ENCODE results near the gene MARCHF9.
"Not testable (repeated sequence)": the region's sequence is repeated elsewhere in the genome, so short reads cannot be mapped to it uniquely, and the experiment has no call there.

The MARCHF9 gene, protein sequence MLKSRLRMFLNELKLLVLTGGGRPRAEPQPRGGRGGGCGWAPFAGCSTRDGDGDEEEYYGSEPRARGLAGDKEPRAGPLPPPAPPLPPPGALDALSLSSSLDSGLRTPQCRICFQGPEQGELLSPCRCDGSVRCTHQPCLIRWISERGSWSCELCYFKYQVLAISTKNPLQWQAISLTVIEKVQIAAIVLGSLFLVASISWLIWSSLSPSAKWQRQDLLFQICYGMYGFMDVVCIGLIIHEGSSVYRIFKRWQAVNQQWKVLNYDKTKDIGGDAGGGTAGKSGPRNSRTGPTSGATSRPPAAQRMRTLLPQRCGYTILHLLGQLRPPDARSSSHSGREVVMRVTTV

DNA sequence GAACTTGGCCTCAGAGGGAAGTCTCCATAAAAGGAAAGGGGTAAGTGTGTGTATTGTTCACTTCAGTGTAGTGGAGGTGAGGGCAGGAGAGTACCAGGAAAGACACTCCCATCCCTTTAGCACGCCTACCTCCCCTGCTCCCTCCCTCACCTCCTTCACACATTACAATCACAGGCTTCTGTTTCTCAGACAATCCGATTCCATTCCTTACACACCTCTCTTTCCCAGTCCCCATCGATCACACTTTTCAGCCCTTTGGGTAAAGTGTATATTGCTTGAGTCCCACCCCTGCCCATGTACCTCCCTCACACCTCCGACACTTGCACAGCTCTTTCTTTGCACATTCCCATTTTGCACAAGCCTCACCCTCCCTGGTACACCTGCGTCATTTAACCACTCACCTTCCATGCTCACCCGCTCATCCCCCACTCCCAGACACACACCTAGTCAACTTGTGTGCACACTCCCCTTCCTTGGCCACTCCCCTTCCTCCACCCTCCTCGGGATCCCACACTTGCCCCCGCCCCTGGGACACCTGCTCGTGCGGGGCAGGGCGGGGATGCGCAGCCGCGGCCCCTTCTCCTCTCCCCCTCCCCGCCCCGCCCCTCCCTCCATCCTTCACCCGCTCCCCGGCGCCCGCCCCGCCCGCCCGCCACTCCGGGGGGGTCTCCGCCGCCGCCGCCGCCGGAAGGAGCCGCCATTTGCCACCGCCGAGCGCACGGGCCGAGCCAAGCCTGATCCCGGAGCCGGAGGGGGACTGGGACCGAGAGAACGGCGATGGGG lies at the start of gene MARCHF9:
Gene MARCHF9 (plus strand): TSS at position 693 of the 783 bp plus-strand sequence. CDS start 426 bp downstream, outside the sequence.
- peak; percentile 77 for DNase-seq

DNA sequence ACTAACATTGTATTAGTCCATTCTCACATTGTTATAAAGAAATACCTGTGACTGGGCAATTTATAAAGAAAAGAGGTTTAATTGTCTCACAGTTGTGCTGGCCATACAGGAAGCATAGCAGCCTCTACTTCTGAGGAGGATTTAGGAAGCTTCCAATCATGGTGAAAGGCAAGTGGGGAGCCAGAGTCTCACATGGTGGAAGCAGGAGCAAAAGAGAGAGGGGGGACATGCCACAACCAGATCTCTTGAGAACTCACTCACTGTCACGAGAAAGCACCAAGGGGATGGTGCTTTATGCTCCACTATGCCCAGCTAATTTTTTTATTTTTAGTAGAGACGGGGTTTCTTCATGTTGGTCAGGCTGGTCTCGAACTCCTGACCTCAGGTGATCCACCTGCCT lies 47.7 kb upstream of the MARCHF9 start:
- DNase-seq: no peak

GRCh38 chr12:57708296-57708695 lies 46.6 kb upstream of the MARCHF9 start:
- DNase-seq: no peak

GRCh38 chr12:57712701-57713100 lies 42.2 kb upstream of the MARCHF9 start:
- DNase-seq: no peak

DNA sequence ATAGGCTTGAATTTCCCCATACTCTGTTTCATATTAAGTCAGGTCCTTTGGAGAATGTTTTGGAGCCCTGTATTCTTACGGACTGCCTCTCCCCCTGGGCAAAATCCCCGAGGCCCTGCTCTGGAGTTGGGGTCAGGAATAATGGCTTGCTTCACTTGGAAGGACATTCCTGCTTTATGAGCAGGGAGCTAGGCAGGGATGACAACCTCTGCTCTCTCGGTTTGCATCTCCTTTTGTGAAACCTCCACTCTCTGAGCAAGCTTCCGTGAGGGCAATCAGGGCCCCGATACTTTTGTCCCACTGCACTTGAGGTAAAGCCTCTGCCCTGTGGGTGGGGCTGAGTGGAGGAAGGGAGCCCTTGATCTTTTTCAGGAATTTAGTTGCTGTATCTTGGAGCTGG lies 41.7 kb upstream of the MARCHF9 start:
- no peak for DNase-seq

GRCh38 chr12:57715036-57715748 lies 39.7 kb upstream of the MARCHF9 start:
- not testable (repeated sequence) for DNase-seq

DNA sequence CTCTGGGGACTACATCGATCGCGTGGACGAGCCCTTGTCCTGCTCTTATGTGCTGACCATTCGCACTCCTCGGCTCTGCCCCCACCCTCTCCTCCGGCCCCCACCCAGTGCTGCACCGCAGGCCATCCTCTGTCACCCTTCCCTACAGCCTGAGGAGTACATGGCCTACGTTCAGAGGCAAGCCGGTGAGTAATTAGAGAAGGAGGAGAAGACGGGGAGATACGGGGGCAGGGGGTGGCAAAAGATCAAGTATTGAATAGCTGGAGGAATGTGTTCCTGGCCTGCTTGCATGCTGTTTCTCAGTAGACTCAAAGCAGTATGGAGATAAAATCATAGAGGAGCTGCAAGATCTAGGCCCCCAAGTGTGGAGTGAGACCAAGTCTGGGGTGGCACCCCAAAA lies 39.1 kb upstream of the MARCHF9 start:
- no peak for DNase-seq

GRCh38 chr12:57716305-57716704 lies 38.6 kb upstream of the MARCHF9 start:
- DNase-seq: no peak

DNA sequence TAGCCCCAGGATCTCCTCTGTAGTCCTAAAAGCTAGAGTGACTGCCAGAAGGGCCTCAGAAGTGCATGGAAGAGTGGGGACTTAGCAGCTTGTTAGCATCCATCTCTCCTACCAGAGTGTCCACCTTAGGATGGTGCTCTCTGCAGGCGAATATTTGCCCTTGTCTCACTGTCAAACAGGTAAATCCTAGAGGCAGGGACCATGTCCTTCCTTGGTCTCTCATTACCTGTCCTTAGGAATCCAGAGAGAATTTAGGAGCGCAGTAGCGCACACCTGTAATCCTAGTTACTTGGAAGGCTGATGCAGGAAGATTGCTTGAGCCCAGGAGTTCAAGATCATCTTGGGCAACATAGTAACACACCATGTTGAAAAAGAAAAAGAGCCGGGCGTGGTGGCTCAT lies 37.8 kb upstream of the MARCHF9 start:
- no peak for DNase-seq

DNA sequence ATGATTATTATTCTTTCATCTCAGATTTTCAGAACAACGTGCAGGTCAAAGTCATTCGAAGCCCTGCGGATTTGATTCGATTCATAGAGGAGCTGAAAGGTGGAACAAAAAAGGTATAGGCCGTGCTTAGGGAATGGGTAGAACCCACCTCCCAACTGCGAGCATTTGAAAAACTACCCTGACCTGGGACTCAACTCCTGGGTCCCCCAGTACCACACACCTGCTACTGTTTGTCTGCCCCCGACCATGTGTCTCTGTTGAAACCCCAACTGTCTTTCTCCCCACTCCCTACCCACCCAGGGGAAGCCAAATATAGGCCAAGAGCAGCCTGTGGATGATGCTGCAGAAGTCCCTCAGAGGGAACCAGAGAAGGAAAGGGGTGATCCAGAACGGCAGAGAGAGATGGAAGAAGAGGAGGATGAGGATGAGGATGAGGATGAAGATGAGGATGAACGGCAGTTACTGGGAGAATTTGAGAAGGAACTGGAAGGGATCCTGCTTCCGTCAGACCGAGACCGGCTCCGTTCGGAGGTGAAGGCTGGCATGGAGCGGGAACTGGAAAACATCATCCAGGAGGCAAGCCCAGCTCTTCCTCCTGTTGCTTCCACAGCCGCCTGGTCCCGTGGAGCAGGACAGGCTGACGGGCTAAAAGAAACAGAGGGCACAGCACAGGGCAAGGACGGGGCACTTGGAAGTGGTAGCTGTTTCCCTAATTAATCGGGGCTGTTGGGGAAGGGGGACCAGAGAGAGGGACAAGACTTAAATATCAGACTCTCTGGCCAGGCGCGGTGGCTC lies 36.9 kb upstream of the MARCHF9 start:
- no peak for DNase-seq

- no peak for DNase-seq
Measured at GRCh38 chr12:57718641-57719528, 36.0 kb upstream of the MARCHF9 start.

DNA sequence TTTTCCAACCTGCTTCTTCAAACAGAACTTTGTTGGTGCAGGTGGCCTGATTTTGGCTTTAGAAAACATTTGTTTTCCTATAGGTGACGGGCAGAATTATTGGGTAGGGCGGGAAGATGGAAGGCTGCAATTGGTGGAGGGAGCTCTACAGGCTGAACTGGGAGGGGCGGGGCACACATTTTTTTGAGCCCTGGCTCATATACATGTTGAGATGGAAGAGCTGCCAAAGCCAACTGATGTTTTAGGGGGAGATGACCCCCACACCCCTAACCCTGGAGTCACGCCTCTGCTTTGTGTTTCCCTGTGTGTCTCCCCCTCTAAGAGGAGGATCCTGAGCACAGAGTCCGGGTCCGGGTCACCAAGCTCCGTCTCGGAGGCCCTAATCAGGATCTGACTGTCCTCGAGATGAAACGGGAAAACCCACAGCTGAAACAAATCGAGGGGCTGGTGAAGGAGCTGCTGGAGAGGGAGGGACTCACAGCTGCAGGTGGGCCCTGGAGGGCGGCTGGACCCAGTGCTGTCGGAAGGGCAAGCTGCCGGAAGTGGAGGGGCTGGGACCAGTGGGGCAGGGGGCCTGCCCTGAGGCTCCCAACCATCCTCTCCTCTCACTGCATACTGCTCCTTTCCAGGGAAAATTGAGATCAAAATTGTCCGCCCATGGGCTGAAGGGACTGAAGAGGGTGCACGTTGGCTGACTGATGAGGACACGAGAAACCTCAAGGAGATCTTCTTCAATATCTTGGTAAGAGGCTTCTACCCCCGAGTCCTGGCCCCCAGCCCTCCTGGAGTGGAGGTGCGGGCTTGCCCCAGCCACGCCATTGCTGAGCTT lies 34.9 kb upstream of the MARCHF9 start:
- DNase-seq: no peak

DNA sequence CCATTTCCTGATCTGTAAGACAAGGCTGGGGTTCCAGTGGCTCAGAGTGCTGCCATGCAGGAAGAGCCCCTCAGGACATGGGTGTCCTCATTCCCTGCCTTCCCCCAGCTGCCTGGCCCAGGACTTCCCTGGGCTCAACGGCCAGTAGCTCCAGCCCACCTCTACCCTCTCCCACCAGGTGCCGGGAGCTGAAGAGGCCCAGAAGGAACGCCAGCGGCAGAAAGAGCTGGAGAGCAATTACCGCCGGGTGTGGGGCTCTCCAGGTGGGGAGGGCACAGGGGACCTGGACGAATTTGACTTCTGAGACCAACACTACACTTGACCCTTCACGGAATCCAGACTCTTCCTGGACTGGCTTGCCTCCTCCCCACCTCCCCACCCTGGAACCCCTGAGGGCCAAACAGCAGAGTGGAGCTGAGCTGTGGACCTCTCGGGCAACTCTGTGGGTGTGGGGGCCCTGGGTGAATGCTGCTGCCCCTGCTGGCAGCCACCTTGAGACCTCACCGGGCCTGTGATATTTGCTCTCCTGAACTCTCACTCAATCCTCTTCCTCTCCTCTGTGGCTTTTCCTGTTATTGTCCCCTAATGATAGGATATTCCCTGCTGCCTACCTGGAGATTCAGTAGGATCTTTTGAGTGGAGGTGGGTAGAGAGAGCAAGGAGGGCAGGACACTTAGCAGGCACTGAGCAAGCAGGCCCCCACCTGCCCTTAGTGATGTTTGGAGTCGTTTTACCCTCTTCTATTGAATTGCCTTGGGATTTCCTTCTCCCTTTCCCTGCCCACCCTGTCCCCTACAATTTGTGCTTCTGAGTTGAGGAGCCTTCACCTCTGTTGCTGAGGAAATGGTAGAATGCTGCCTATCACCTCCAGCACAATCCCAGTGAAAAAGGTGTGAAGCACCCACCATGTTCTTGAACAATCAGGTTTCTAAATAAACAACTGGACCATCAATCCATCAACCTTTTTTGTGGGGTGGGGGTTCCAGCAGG lies 34.0 kb upstream of the MARCHF9 start:
- DNase-seq: no peak

DNA sequence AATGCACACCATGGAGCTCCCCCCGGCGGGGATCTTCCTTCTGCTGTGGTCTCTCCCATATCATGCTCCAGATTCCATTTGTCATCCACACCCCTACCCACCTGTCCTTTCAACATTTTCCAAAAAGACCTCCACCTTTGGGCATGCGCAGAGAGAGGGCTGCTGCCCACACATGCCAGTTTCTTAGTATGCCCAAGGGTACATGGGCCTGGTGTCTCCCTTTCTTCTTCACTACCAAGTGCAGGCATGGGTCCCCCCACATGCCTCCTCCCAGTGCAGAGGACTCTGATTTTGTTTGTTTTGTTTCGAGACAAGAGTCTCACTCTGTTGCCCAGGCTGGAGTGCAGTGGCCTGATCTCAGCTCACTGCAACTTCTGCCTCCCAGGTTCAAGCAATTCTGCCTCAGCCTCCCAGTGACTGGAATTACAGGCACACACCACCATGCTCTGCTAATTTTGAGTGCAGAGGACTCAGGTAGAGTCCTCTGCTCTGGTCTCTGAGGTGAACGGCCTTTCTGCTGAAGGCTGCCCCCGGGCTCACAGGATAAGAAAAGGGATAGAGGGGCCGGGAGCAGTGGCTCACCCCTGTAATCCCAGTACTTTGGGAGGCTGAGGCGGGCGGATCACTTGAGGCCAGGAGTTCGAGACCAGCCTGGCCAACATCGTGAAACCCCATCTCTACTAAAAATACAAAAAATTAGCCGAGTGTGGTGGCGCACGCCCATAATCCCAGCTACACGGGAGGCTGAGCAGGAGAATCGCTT lies 32.9 kb upstream of the MARCHF9 start:
- not testable (repeated sequence) for DNase-seq

DNA sequence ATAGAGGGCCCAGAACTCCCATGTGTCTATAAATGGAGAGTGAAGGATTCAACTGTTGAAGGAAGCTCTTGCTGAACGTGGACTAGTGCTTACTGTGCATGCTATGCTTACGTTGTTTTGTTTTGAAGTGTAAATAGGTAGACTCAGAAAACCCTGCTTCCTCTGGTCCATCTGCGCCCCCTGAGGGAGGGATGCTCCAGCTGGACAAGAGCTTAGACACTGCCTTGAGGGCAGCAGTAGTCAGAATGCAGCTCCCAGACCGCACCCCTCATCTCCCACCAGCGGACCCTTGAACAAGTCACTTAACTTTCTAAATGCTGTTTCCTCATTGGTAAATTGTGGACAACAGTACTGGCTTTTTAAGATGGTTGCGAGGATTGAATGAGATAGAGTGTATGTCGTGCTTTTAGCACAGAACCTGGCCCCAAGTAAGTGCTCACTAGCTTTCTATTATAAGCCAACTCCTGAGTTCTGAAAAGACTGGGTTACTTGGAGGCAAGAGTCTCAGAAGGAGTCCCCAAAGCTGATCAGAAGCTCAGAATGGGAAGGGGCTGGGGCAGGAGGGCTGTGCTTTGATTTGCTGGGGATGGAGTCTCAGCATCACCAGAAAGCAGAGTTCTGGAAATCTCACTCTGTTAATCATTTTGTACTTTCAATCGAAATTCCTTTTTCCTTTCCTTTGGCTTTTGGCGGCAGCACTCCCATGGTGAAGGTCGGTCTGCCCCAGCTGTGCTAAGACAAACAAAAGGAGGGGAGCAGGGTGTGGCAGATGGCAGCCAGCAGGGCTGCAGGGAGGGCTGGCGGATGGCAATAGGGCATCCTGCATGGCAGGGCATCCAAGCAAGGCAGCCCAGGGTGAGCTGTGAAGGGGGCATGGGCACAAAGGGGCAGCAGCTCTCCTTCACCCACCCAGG lies 31.9 kb upstream of the MARCHF9 start:
- DNase-seq: no peak

- no peak for DNase-seq
Measured at GRCh38 chr12:57723630-57723962, 31.3 kb upstream of the MARCHF9 start.

Measured in hematopoietic multipotent progenitor cell treated with erythropoietin and hydrocortisone succinate and interleukin-3 and kit ligand, for 4 days (in vitro differentiated cells).